Measurements from ENCODE around the gene SEMA4D.

Gene SEMA4D

GRCh38 chr9:89471390-89471789 lies 26.5 kb downstream of the SEMA4D start:
- no peak overlapping the region for H3K4me3 ChIP-seq (ENCODE audit: insufficient read length, low read depth)
- H3K9ac ChIP-seq (ENCODE audit: insufficient read length, low read depth): no peak overlapping the region
- H3K36me3 ChIP-seq (ENCODE audit: insufficient read depth, insufficient read length, low read length): peaks cover 2% of the 10 kb centered on the region
- TF ChIP-seq ZNF274 (IDR thresholded peaks at IDR 0.05; ENCODE audit: low read depth, low read length) (no peak), SUZ12 (IDR thresholded peaks at IDR 0.05; ENCODE audit: extremely low read depth, insufficient read depth, insufficient read length) (no peak), YY1 (IDR thresholded peaks at IDR 0.05; ENCODE audit: insufficient read depth, insufficient read length) (no peak)
- no peak for DNase-seq (ENCODE audit: low read depth, low spot score)
- no peaks in the 10 kb centered on the region for H3K9me3 ChIP-seq (ENCODE audit: insufficient read depth, low read length)
- peaks cover 2% of the 10 kb centered on the region for H3K4me1 ChIP-seq (ENCODE audit: insufficient read depth, insufficient read length)
- H3K27me3 ChIP-seq (ENCODE audit: insufficient read depth, insufficient read length): no peaks in the 10 kb centered on the region

GRCh38 chr9:89470224-89470839 lies 27.6 kb downstream of the SEMA4D start:
- DNase-seq (ENCODE audit: low read depth, low spot score): no peak
- H3K36me3 ChIP-seq (ENCODE audit: insufficient read depth, insufficient read length, low read length): peaks cover 1% of the 10 kb centered on the region
- H3K4me1 ChIP-seq (ENCODE audit: insufficient read depth, insufficient read length): peaks cover 7% of the 10 kb centered on the region
- H3K4me3 ChIP-seq (ENCODE audit: insufficient read length, low read depth): no peak overlapping the region
- H3K27me3 ChIP-seq (ENCODE audit: insufficient read depth, insufficient read length): no peaks in the 10 kb centered on the region
- H3K9me3 ChIP-seq (ENCODE audit: insufficient read depth, low read length): no peaks in the 10 kb centered on the region
- no peak overlapping the region for H3K9ac ChIP-seq (ENCODE audit: insufficient read length, low read depth)
- no peak for TF ChIP-seq SUZ12 (IDR thresholded peaks at IDR 0.05; ENCODE audit: extremely low read depth, insufficient read depth, insufficient read length)
- TF ChIP-seq YY1 (IDR thresholded peaks at IDR 0.05; ENCODE audit: insufficient read depth, insufficient read length): no peak
- no peak for TF ChIP-seq ZNF274 (IDR thresholded peaks at IDR 0.05; ENCODE audit: low read depth, low read length)

GRCh38 chr9:89469003-89469402 lies 28.9 kb downstream of the SEMA4D start:
- Histone ChIP-seq H3K4me1 (ENCODE audit: insufficient read depth, insufficient read length) (peaks cover 7% of the 10 kb centered on the region), H3K9me3 (ENCODE audit: insufficient read depth, low read length) (no peaks in the 10 kb centered on the region), H3K36me3 (ENCODE audit: insufficient read depth, insufficient read length, low read length) (no peaks in the 10 kb centered on the region), H3K4me3 (ENCODE audit: insufficient read length, low read depth) (no peak overlapping the region), H3K9ac (ENCODE audit: insufficient read length, low read depth) (no peak overlapping the region), H3K27me3 (ENCODE audit: insufficient read depth, insufficient read length) (no peaks in the 10 kb centered on the region)
- no peak for DNase-seq (ENCODE audit: low read depth, low spot score)
- TF ChIP-seq YY1 (IDR thresholded peaks at IDR 0.05; ENCODE audit: insufficient read depth, insufficient read length) (no peak), ZNF274 (IDR thresholded peaks at IDR 0.05; ENCODE audit: low read depth, low read length) (no peak), SUZ12 (IDR thresholded peaks at IDR 0.05; ENCODE audit: extremely low read depth, insufficient read depth, insufficient read length) (no peak)

GRCh38 chr9:89468281-89468960 lies 29.5 kb downstream of the SEMA4D start:
- Histone ChIP-seq H3K36me3 (ENCODE audit: insufficient read depth, insufficient read length, low read length) (no peaks in the 10 kb centered on the region), H3K4me1 (ENCODE audit: insufficient read depth, insufficient read length) (peaks cover 7% of the 10 kb centered on the region), H3K9me3 (ENCODE audit: insufficient read depth, low read length) (no peaks in the 10 kb centered on the region), H3K4me3 (ENCODE audit: insufficient read length, low read depth) (no peak overlapping the region), H3K27me3 (ENCODE audit: insufficient read depth, insufficient read length) (no peaks in the 10 kb centered on the region), H3K9ac (ENCODE audit: insufficient read length, low read depth) (no peak overlapping the region)
- no peak for DNase-seq (ENCODE audit: low read depth, low spot score)
- no peak for TF ChIP-seq ZNF274 (IDR thresholded peaks at IDR 0.05; ENCODE audit: low read depth, low read length)
- TF ChIP-seq SUZ12 (IDR thresholded peaks at IDR 0.05; ENCODE audit: extremely low read depth, insufficient read depth, insufficient read length): no peak
- no peak for TF ChIP-seq YY1 (IDR thresholded peaks at IDR 0.05; ENCODE audit: insufficient read depth, insufficient read length)

DNA sequence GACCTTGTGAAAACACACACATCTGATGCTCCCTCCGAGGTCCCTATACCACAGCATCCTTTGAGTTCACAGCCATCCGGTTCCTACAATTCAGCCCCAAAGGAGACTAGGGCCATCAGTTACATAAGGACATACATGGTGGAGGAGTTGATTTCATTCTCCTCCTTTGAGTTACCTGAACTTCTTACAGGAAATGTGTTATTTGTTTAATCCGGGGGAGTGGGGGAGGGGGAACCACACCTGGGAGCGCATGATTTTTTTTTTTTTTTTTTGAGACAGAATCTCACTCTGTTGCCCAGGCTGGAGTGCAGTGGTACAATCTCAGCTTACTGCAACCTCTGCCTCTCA lies 30.7 kb downstream of the SEMA4D start:
- Histone ChIP-seq H3K27me3 (ENCODE audit: insufficient read depth, insufficient read length) (no peaks in the 10 kb centered on the region), H3K4me3 (ENCODE audit: insufficient read length, low read depth) (no peak overlapping the region), H3K9me3 (ENCODE audit: insufficient read depth, low read length) (no peaks in the 10 kb centered on the region), H3K4me1 (ENCODE audit: insufficient read depth, insufficient read length) (peaks cover 7% of the 10 kb centered on the region), H3K36me3 (ENCODE audit: insufficient read depth, insufficient read length, low read length) (no peaks in the 10 kb centered on the region), H3K9ac (ENCODE audit: insufficient read length, low read depth) (no peak overlapping the region)
- DNase-seq (ENCODE audit: low read depth, low spot score): no peak
- no peak for TF ChIP-seq SUZ12 (IDR thresholded peaks at IDR 0.05; ENCODE audit: extremely low read depth, insufficient read depth, insufficient read length)

GRCh38 chr9:89466451-89467277 lies 31.2 kb downstream of the SEMA4D start:
- Histone ChIP-seq H3K9me3 (ENCODE audit: insufficient read depth, low read length) (no peaks in the 10 kb centered on the region), H3K36me3 (ENCODE audit: insufficient read depth, insufficient read length, low read length) (no peaks in the 10 kb centered on the region), H3K9ac (ENCODE audit: insufficient read length, low read depth) (no peak overlapping the region), H3K27me3 (ENCODE audit: insufficient read depth, insufficient read length) (no peaks in the 10 kb centered on the region), H3K4me3 (ENCODE audit: insufficient read length, low read depth) (no peak overlapping the region), H3K4me1 (ENCODE audit: insufficient read depth, insufficient read length) (peaks cover 7% of the 10 kb centered on the region)
- no peak for TF ChIP-seq SUZ12 (IDR thresholded peaks at IDR 0.05; ENCODE audit: extremely low read depth, insufficient read depth, insufficient read length)
- no peak for DNase-seq (ENCODE audit: low read depth, low spot score)

DNA sequence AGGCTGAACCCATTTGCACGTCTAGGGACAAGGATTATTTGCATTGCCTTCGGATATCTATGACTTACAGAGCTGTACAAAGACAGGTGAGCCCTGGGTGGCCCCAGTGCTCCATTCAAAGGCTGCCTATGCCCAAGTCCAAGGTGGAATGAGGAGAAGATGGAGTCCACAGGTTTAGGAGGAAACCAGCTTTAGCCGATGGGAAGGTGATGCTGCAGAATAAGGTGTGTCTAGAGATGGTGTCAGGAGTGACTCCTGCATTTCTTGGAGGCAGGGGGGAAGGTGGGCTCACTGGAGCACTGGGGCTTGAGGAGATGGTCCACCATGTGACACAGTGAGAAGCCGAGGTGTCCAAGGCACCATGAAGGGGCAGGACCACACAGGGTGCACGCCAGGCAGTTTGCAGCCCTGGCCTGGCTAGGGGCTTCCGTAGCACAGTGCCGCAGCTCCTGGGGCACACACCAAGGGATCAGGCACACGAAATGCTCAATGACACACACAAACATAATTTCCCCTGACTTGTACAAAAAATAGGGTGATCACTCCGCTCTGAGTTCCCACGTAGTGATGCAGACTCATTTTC lies 32.1 kb downstream of the SEMA4D start:
- peaks cover 7% of the 10 kb centered on the region for H3K4me1 ChIP-seq (ENCODE audit: insufficient read depth, insufficient read length)
- no peaks in the 10 kb centered on the region for H3K9me3 ChIP-seq (ENCODE audit: insufficient read depth, low read length)
- H3K36me3 ChIP-seq (ENCODE audit: insufficient read depth, insufficient read length, low read length): no peaks in the 10 kb centered on the region
- H3K9ac ChIP-seq (ENCODE audit: insufficient read length, low read depth): no peak overlapping the region
- no peak for DNase-seq (ENCODE audit: low read depth, low spot score)
- H3K4me3 ChIP-seq (ENCODE audit: insufficient read length, low read depth): no peak overlapping the region
- TF ChIP-seq SUZ12 (IDR thresholded peaks at IDR 0.05; ENCODE audit: extremely low read depth, insufficient read depth, insufficient read length) (no peak), YY1 (IDR thresholded peaks at IDR 0.05; ENCODE audit: insufficient read depth, insufficient read length) (no peak), ZNF274 (IDR thresholded peaks at IDR 0.05; ENCODE audit: low read depth, low read length) (no peak)
- H3K27me3 ChIP-seq (ENCODE audit: insufficient read depth, insufficient read length): no peaks in the 10 kb centered on the region

Measured in NT2/D1 (cell line).